Dermis microvascular lymphatic vessel endothelial cell (primary cell): ENCODE data around the gene TRDMT1. TPM values are rescaled to one million over a fixed set of nuclear protein-coding genes. Genes with fewer than 3 reads are reported as not detected.
"Not testable (repeated sequence)": the region's sequence is repeated elsewhere in the genome, so short reads cannot be mapped to it uniquely, and the experiment has no call there.

ENCODE experiments used
- DNase-seq, 2 donors: peaks; one replicate each; pipeline versions ENCODE4 v3.0.0 to v3.0.0-alpha.2; 2010; ENCODE audit warnings: low read depth in 2 of 2
- total RNA-seq: library from RNA; depleted of rRNA; stranded (reverse); fragments of >200 nt; gene quantifications from 2 replicates; pipeline ENCODE4 v1.2.1, GENCODE V29; 2014

Gene TRDMT1
- total RNA-seq, 1 donor from 2014 or later: 5.0 TPM

DNA sequence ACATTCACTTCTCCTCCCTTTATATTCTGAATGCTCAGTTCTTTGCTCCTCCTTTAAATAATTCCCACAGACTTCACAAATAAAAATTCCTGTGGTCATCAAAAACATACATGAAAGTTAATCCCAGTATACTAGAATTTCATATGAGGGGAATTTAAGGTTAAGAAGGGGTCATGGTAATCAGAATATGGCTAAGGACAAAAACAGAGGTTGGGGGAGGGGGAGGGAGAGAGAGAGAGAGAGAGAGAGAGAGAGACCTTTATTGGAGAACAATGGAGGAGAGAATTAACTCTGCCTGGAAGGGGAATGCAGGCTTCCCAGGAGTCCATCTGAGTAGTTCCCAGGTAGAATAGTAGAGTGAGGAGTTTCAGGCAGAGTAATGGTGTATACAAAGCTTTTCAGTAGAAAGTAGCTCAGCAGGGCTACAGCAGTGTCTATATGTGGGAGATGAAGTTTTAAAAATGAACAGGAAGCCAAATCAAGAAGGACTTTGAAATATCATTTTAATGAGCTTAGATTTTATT lies 66.7 kb downstream of the TRDMT1 start:
- no peak for DNase-seq

DNA sequence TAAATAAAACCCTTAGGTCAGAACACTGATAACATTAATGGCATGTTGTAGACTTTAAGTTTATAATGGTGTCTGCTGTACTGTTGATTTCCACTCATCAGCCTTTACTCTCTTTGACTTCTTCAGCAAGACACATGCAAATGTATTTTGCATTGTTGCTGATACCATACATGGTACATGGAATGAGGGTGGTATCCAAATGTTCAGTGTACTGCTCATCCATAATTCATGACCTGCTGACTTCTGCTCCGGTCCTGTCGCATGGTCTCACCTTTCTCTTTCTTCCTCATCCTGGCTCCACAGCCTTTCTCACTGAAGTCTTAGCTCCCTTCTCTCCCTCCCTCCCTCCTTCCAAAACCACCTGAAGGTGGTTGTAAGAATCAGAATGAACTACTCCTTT lies 67.2 kb downstream of the TRDMT1 start:
- DNase-seq: no peak

DNA sequence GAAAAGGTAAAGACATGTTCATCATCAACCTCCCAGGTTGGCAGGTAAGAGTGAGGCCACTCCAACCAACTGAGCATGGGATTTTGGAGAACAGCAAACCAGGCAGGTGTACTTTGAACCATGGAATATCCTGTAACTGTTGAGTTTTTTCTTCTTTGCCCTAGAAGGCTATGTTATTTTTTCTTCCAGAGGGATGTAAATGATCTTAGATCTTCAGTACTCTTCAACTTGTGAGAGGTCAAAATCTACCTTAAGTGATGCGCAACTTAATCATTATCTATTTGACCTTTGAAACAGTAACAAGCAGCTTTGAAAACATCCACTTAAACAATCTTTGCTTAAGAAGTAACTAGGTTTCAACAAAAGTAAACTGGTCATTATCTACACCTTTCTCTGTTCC lies 71.7 kb downstream of the TRDMT1 start, which contains the start of gene CUBN:
Gene CUBN, minus strand, starts transcription at position 71 of the 400 bp plus-strand sequence. Its CDS starts 46 bp downstream, at position 25.
- DNase-seq: no peak

DNA sequence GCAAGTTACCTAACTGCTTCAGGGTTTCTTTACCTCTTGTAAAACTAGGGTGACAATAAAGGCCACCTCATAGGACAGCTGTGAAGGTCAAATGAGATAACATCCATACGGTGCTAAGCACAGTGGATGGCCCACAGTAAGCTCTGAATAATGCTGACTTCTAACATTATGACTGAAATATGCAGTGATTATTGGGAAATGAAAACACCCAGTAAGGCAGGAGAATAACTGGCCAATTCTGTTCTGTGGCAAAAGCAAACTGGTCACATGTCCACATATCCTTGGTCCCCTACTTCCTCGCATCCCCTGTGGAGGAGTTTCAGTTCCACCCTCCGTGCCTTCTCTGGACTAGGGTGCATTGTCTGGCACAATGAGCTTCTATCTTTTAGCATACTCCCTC lies 73.2 kb downstream of the TRDMT1 start:
- no peak for DNase-seq

DNA sequence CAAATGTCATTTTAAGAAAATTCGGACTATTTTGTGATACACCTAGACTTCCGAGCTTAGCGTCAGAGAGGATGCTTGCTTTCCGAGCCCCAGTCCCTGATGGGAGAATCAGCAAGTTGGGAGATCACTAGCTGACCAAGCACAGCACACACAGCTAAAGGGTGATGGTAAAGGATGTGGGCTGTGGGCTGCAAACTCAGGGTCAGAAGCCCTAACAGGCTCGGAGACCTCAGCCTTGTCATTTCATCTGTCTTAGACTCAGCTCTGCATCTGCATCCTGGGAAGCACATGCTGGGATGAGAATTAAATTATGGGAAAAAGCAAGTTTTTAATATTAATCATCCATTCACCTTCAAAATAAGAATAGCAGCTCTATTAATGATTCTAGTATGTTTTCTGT lies 75.1 kb downstream of the TRDMT1 start:
- no peak for DNase-seq

DNA sequence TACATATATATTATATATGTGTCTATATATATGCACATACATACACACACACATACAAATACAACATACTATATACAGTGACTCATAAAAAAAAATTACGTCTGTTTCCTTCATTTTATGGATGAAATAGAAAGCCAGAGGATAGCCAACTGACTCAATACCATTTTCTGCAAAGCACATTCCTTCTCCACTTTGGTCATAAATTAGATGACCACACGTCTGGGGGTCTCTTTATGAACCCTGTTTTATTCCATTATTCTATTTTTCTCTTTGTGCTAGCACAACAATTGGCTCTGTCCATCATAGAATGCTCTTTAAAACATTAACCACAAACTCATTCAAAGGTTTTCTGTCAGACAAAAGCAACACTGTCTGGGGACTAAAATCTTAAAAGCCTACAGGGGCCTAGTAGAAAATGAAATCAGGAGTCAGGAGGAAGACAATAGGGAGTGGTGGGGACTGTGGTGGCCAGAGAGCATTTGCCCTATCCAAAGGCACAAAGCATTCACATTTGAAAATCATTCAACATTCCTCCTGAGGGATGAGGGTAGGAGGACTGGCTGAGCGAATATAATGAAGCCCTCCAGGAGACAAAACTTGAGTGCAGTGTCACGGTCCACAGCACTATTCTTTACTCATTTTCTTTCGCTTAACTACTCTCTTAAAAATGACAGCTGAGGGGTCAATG lies 76.1 kb downstream of the TRDMT1 start:
- DNase-seq: no peak

DNA sequence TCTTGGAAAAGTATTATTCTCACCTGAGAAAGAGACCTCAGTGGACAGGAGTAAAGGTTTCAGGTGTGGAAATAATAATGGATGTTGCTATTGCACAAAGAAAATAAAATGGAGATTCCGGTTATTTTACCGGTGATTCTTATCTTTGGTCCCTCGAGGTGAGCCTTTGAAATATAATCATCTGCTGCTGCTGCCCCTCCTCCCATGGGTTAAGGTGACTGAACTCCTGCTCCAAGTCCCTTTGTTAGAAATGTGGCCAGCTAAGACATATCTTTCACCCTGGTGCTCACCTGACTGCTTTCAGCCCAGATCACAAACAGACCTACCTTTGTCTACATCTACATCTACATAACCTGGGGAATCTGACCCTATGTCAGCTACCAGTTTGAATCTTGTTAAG lies 77.5 kb downstream of the TRDMT1 start:
- DNase-seq: no peak

DNA sequence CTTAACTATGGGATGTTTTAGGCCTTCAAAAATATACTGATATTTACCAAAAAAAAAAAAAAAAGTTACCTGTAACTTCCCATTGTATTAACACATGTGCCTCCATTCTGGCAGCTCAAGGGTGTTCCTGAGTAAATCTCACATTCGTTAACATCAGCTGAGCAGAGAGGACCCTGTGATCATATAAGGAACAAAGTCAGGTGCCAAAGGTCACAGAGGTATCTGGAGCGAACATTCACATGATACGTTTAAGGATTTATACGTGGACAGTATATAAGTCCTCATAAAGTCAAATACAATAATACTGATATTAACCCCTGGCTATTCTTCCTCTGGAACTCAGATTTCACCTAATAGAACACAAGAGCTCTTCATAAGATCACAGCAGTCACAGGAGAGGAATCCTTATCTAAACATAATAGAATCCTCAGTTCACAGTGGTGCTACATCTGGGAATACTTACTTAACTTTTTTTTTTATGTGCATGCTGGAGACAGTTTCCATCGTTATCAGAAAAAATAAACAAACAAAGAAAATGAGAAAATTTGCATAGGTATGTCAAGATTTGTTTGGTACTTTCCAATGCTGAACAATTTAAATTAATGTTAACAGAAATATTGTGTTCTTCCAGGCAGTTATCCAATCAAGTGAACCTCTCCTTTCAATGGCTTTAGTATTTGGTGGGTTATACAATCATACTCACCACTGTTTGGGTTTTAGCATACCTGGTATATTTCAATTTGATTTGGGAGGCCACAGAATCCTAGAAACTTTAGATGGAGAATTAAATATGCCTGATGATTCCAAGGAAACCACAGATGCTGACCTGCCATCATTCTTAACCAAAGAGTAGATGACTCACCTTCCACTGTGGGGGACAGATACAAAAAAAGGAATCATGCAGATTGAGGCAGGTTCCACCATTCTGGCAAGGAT lies 78.5 kb downstream of the TRDMT1 start:
- peak in 1 of 2 donors; percentile 13 for DNase-seq

DNA sequence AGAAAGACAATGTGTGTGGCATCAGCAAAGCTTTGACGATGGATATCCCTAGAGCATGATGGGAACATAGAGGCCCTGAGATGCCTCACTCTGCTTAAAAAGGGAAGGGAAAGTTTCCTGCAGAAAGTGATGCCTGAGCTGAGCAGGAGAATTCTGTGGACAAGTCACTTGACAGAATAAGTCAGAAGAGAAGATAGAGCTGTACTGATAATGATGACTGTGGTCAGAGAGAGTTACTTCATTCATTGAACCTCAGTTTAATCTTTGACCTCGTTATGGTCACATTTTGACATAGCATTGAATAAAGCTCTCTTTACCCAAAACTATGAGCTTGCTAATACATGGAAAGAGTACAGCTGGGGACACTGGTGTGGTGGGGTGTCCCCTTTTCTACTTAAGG lies 79.4 kb downstream of the TRDMT1 start:
- DNase-seq: no peak

DNA sequence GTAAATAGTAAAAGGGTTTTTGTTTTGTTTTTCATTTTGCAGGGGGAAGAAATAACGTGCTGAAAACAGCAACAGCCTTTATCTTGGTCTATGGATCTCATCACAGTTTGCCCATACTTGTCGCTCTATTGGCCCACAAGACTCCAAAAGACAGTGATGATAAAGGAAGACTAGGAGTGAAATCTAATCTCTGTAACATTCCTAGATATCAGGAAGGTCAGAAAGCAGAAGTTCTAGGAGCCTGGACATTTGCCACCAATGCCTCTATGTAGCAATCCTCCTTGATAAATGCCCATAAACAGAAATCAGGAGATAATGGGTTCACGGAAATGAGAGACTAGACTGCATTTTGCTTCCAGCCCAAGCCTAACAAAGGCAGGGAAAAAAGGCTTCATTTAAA lies 80.8 kb downstream of the TRDMT1 start:
- DNase-seq: no peak

DNA sequence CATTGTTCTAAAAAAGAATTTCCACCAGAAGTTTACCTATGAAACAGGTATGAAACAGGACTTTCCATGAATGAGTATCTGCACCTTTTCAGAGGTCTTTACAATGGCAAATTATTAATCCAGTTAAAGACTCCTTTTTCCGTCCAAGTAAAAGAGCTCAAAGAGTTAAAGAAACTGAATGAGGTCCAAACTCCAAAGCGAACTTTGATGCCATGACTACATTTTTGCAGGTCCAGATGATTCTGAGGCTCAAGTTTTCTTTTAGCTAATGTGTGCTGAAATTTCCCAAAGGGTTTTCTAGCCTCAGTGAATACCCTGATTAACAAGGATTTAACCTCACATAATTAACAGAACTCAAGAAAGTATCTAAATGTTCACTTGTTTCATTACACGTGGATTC lies 81.6 kb downstream of the TRDMT1 start:
- no peak for DNase-seq

DNA sequence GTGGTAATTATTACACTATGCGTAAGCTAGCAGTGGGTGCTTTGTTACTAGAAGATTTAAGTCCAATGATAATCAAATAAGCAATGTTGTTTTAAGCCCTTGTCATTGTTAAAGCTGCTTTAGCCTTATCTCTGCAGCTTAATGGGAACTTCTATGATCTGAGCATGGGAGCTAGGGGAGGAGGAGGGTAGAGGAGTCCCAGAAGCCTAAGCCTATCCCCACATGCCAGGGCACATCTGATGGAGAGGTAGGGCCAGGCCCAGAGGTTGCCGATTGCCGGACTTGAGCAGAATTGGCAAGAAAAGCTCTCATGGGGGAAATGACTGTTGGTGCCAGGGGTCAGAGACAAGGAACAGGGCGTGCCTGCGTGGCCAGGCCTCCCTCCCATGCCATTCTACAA lies 85.3 kb downstream of the TRDMT1 start:
- DNase-seq: peak in 1 of 2 donors; percentile 5

DNA sequence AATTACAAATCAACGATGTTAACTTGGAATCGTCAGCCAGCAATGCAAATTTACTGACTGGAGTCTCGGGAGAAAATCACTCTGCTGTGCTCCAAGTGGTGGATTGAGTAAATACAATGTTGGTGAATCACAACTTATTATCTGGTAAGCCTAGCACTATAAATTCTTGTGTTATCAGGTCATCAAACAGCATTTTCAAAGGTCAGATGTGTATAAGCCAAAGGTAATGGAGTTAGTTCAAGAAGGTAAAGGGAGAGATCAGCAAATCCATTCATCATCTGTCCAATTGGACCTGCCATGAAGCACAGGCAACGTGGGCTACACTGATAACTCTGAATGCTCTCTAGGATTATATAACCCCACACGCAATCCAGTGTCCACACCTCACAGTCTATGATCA lies 85.8 kb downstream of the TRDMT1 start:
- peak in 1 of 2 donors; percentile 6 for DNase-seq

DNA sequence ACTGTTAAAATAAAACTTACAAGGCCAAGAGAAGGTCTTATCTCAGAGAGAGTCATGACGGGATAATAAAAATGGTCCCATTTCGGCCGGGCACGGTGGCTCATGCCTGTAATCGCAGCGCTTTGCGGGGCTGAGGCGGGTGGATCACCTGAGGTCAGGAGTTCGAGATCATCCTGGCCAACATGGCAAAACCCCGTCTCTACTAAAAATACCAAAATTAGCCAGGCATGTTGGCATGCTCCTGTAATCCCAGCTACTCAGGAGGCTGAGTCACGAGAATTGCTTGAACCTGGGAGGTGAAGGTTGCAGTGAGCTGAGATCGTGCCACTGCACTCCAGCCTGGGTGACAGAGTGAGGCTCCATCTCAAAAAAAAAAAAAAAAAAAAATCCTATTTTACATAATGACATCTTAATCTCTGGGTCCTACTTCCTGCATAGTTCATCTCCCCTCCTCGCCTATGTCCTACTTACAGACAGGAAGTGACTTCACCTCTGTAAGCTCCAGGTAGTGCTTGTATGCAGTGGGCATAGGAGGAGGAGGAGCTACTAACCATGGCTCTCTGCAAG lies 86.5 kb downstream of the TRDMT1 start:
- DNase-seq: not testable (repeated sequence)

DNA sequence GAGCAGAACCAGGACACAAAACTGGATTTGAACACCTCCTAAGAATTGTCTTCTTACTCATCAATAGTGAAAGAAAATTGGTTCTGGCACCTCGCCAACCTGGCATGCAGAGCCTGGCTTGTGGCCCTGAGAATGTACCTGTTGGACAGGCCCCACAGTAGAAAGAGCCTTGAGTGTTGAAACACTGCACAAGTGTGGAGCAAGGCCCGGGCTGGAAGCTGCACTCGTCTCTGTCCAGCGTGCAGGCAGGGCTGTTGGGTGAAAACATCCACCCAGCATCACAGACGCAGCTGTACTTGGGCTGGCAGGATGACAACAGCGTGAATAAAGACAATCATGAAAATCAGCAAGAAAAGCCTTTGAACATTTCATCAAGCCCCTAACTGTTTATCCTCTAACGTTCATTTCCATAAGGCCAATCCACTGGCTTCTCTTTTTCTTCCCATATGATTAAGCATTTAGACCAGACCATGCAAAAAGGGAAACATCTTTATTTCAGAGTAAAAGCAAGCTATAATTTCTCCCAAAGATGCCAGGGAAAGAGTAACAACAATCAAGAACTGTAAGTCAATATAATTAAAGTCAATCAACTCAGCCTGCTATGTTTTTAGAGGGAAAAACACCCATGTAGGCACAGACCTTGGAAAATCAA lies 87.5 kb downstream of the TRDMT1 start:
- DNase-seq: peak in 1 of 2 donors; percentile 51

DNA sequence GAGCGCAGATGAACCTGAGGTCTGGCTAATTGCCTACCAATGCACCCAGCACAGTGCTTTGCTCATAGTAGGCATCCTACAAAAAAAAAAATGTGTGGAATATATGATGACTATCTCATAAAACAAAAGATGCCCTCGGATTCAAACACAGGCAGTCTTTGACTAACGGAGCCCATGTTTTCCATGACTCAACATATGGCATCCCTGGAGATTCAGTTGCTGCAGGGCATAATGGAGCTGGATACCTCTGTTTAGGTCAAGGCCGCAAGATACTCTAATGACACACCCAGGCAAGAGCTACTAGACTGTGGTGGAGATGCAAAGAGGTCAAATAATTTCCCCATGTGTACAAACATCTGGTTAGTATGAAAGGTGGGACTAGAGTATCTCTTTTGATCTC lies 88.1 kb downstream of the TRDMT1 start:
- no peak for DNase-seq

DNA sequence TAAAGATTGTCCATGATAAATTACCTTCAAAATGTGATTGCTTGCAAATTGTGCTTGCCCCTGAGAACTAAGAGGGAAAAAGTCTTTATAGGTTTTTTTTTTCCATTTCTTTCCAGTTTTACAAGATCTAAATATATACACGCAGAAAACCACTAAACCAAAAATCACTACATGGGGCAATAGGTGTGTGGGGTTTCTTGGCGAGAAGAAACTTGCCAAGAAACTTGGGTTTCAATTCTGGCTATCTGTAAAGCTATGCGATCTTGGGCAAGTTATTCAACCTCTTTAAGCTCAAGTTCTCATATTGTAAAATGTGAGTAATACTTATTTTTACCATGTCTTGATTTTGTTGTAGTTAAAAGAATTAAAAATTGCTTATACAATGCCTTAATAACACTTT lies 88.9 kb downstream of the TRDMT1 start:
- no peak for DNase-seq

DNA sequence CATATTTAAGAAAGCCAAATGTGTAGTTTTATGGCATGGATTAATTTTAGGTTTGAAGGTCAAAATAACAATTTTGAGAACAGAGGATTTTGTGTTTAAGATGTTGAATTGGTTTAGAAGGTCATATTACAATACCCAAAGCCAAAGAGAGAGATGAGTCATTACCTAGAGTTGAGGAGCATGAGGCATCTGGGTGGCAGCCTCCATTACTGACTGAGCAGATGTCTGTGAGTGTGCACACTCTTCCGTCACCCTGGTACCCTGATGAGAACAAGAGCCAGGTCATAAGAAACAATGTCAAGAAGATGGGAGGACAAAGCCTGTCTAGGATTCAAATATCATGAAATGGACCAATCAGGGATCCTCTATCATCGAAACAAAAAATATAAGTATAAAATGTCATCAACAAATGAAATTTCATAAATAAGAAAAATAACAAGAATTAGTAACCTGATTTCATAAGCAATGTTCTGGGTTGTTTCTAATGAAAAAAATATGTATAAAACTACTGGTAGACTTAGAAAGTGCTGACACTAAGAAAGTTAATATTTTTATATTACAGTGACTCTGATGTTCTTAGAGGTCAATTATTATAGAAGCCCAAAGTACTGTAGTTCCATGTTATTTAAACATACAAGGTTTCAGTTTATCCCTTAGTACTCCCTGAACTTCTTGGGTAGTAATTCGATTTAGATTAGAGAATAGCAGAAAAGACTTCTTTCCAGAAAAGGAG lies 91.8 kb downstream of the TRDMT1 start:
- DNase-seq: peak in 1 of 2 donors; percentile 30

DNA sequence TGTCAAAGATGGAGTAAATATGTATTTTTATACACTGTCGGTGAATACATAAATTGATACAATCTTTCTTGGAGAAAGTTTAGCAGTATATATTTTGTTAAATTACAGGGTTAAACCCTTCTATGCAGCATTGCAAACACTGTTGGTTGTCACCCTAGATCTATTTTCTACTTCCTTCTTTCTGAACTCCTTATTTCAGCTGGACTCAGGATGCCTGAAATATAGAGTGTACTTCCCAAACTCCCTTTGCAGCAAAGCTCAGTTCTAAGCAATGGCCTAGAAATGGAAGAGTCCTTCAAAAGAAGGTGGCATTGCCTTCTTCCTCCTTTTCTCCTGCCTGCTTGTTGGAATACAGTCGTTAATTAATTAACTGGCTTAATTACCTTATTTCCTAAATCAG lies 92.4 kb downstream of the TRDMT1 start:
- DNase-seq: no peak

DNA sequence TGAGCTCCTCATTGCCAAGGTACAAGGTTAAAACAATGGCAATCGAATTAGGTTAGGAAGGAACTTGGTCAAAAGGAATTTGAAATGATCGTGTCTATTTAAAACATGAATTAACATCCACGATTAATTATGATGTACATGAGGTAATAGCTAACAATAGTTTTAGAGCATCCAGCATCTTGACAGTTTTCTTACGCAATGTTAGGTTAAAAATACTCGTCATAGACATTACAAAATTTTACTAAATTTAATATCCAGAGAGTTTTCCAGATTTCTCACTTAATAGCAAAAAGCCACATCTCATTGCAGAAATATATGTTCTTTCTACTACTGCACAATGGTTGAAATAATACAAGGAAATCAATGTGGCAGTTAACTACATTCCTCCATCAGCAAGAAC lies 94.5 kb downstream of the TRDMT1 start:
- no peak for DNase-seq

DNA sequence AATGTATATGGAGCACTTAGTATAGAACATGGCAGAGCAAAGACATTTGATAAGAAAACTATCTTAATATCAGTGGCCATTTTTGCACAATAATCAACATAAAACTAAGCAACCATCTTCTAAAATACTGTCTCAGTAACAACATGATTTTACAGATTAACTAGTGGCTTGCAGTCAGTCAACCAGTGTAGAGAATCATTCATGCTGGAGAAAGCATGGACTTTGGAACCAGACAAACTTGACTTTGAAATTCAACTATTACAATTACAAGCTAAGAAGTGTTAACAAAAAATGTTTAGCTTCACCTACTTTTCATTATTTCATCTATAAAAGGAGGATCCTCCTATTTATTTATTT lies 99.6 kb downstream of the TRDMT1 start:
- DNase-seq: peak in 1 of 2 donors; percentile 14
